Trophoblast cell (in vitro differentiated cells and primary cell): Measurements from ENCODE around the gene SBSN.

ENCODE experiments used
- DNase-seq, 2 donors: peaks; one replicate each; pipeline ENCODE4 v3.0.0-alpha.2; 2016
- H2AFZ ChIP-seq: 2 replicates; pipeline ENCODE4 v1.6.1; 2013; ENCODE audit warnings: low read length, moderate library complexity, mild to moderate bottlenecking; ENCODE audit not compliant: insufficient read depth, poor library complexity
- H2AK5ac ChIP-seq: 2 replicates; pipeline ENCODE4 v1.6.1; 2013; ENCODE audit warnings: mild to moderate bottlenecking, low read length
- H2BK120ac ChIP-seq: 2 replicates; pipeline ENCODE4 v1.6.1; 2013; ENCODE audit warnings: low read length, mild to moderate bottlenecking, moderate library complexity; ENCODE audit not compliant: insufficient read depth, poor library complexity
- H2BK12ac ChIP-seq: 2 replicates; pipeline ENCODE4 v1.6.1; 2013; ENCODE audit warnings: mild to moderate bottlenecking, low read length, moderate library complexity
- H2BK5ac ChIP-seq: 2 replicates; pipeline ENCODE4 v1.6.1; 2013; ENCODE audit warnings: low read length, low read depth, moderate library complexity, mild to moderate bottlenecking; ENCODE audit not compliant: poor library complexity
- H3K14ac ChIP-seq: 2 replicates; pipeline ENCODE4 v1.6.1; 2013; ENCODE audit warnings: mild to moderate bottlenecking, low read length
- H3K18ac ChIP-seq: 2 replicates; pipeline ENCODE4 v1.6.1; 2013; ENCODE audit warnings: mild to moderate bottlenecking, low read length
- H3K23ac ChIP-seq: 2 replicates; pipeline ENCODE4 v1.6.1; 2013; ENCODE audit warnings: low read length
- H3K27ac ChIP-seq: 2 replicates; pipeline ENCODE4 v1.5.1; 2013; ENCODE audit warnings: low read depth, mild to moderate bottlenecking, inconsistent platforms, low read length, moderate library complexity
- H3K27me3 ChIP-seq: 2 replicates; pipeline ENCODE4 v1.6.1; 2013; ENCODE audit warnings: inconsistent platforms, mild to moderate bottlenecking, low read length, moderate library complexity; ENCODE audit not compliant: insufficient read depth
- H3K36me3 ChIP-seq, 2 experiments: 1 replicate in 1 of 2; 2 replicates in 1 of 2; pipeline ENCODE4 v1.6.1; 2013; ENCODE audit warnings: low read length in 2 of 2, mild to moderate bottlenecking in 2 of 2, moderate library complexity in 1 of 2; ENCODE audit not compliant: insufficient read depth in 2 of 2, control insufficient read depth in 1 of 2
- H3K4ac ChIP-seq: 2 replicates; pipeline ENCODE4 v1.6.1; 2013; ENCODE audit warnings: low read depth, mild to moderate bottlenecking, low read length, moderate library complexity
- H3K4me1 ChIP-seq, 2 experiments: 1 replicate in 1 of 2; 2 replicates in 1 of 2; pipeline ENCODE4 v1.6.1; 2013; ENCODE audit warnings: low read length in 2 of 2, mild to moderate bottlenecking in 2 of 2, moderate library complexity in 1 of 2; ENCODE audit not compliant: insufficient read depth in 2 of 2, control insufficient read depth in 1 of 2
- H3K4me2 ChIP-seq: 2 replicates; pipeline ENCODE4 v1.6.1; 2013; ENCODE audit warnings: inconsistent platforms, mild to moderate bottlenecking, low read length, moderate library complexity
- H3K4me3 ChIP-seq: 2 replicates; pipeline ENCODE4 v1.5.1; 2013; ENCODE audit warnings: mild to moderate bottlenecking, low read depth, low read length, inconsistent platforms
- H3K79me1 ChIP-seq: one replicate; pipeline ENCODE4 v1.6.1; 2013; ENCODE audit warnings: low read length
- H3K79me2 ChIP-seq: 2 replicates; pipeline ENCODE4 v1.6.1; 2013; ENCODE audit warnings: low read length, mild to moderate bottlenecking; ENCODE audit not compliant: control insufficient read depth, insufficient read depth, poor library complexity
- H3K9ac ChIP-seq: 2 replicates; pipeline ENCODE4 v1.6.1; 2013; ENCODE audit warnings: mild to moderate bottlenecking, low read length
- H3K9me3 ChIP-seq: 2 replicates; pipeline ENCODE4 v1.6.1; 2013; ENCODE audit warnings: low read depth, mild to moderate bottlenecking, control low read depth, inconsistent platforms, low read length; ENCODE audit not compliant: insufficient read depth
- H4K12ac ChIP-seq: 2 replicates; pipeline ENCODE4 v1.6.1; 2013; ENCODE audit warnings: low read depth, mild to moderate bottlenecking, low read length, moderate library complexity
- H4K8ac ChIP-seq: 2 replicates; pipeline ENCODE4 v1.6.1; 2013; ENCODE audit warnings: low read depth, mild to moderate bottlenecking, low read length, moderate library complexity
- H4K91ac ChIP-seq: one replicate; pipeline ENCODE4 v1.6.1; 2013; ENCODE audit warnings: low read depth, mild to moderate bottlenecking, low read length, moderate library complexity
- WGBS: extraction: QIAGEN DNeasy Blood & Tissue Kit; methylation state at CpG from one replicate; pipeline ENCODE4 v1.1.7; 2013; ENCODE audit warnings: missing lambda C conversion rate; ENCODE audit not compliant: insufficient read length, insufficient coverage; ENCODE audit errors: extremely low coverage; 5-methylcytosine and 5-hydroxymethylcytosine counted together

The SBSN gene

DNA sequence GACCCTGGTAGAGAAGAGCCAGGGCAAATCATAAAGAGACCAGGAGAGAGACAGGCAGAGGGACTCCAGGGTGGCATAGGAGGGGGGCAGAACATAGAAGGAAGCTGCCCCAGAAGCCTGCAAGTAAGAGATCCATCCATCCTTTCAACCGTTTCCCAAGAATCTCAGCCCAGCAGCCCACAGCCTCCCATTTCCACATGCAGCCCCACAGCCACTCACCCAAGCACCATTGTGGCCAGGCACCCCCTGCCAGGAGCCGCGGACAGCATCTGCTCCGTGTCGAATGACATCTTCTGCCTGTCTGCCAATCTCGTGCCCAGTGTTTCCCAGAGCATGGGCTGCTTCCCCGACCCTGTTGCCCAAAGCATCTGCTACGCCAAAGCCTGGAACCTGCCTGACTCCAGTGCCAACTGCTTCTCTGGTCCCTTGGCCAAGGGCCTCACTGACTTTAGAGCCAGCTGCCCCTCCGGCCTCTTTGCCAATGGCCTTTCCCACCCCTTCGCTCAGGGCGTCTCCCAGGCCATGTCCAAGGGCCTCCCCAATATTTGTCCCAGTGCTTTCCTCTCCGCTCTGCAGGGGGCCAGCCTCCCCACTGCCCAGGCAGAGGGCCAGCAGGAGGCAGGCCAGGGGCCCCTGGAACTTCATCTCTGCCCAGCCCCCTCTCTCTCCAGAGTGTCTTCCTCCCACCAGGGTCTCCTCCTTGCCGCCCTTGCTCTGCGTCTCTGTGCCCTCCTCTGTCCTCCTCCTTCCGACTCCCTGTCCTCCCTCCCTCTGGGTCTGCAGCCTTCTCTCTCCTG is 15.1 kb downstream of the SBSN start:
- Histone ChIP-seq H4K12ac (no peak overlapping the region), H3K9ac (no peak overlapping the region), H3K79me1 (peaks cover 7% of the 10 kb centered on the region), H3K27ac (no peak overlapping the region), H3K4ac (no peak overlapping the region), H3K36me3 (peaks cover 0 to under 1% of the 10 kb centered on the region in 2 experiments), H3K9me3 (peaks cover 2% of the 10 kb centered on the region), H2AK5ac (no peak overlapping the region), H2BK120ac (no peak overlapping the region), H4K91ac (no peak overlapping the region), H3K23ac (no peak overlapping the region), H2BK12ac (no peak overlapping the region), H3K18ac (no peak overlapping the region), H3K4me3 (no peak overlapping the region), H3K14ac (no peak overlapping the region), H2AFZ (no peak overlapping the region), H2BK5ac (no peak overlapping the region), H3K27me3 (no peaks in the 10 kb centered on the region), H3K4me1 (peaks cover 3 to 5% of the 10 kb centered on the region in 2 experiments), H3K79me2 (peaks cover 4% of the 10 kb centered on the region), H4K8ac (no peak overlapping the region), H3K4me2 (no peak overlapping the region)
- no CpG with 5 or more reads among the region's 15 CpGs for WGBS
- DNase-seq = no peak

DNA sequence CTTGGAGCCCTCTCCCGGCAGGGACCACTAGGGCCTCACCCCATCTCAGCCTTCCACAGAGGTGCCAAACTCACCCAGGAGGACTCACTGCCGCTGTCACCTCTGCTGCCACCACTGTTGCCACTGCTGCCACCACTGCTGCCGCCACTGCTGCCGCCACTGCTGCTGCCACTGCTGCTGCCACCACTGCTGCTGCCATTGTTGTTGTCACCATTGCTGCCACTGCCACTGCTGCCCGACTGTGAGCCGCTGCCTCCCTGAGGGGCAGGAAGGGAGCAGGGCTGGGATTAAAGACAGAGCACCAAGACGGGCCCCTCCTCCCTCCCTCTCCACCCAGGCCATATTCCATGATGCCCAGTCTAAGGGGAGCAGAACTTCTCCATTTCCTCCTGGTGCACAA is 16.8 kb downstream of the SBSN start:
- H2AFZ ChIP-seq = no peak overlapping the region
- H3K4me2 ChIP-seq = no peak overlapping the region
- H3K4ac ChIP-seq = no peak overlapping the region
- peaks cover 4% of the 10 kb centered on the region for H3K79me2 ChIP-seq
- H3K27me3 ChIP-seq = no peaks in the 10 kb centered on the region
- H3K18ac ChIP-seq = no peak overlapping the region
- H2AK5ac ChIP-seq = no peak overlapping the region
- DNase-seq = no peak
- no peak overlapping the region for H2BK12ac ChIP-seq
- H4K8ac ChIP-seq = no peak overlapping the region
- no peak overlapping the region for H3K9ac ChIP-seq
- peaks cover under 1 to 3% of the 10 kb centered on the region in 2 experiments for H3K36me3 ChIP-seq
- H3K23ac ChIP-seq = no peak overlapping the region
- no peak overlapping the region for H4K12ac ChIP-seq
- peaks cover 7% of the 10 kb centered on the region for H3K79me1 ChIP-seq
- no peak overlapping the region for H2BK120ac ChIP-seq
- no CpG with 5 or more reads among the region's 7 CpGs for WGBS
- H3K27ac ChIP-seq = no peak overlapping the region
- H3K9me3 ChIP-seq = peaks cover 2% of the 10 kb centered on the region
- H3K14ac ChIP-seq = no peak overlapping the region
- peaks cover 3 to 5% of the 10 kb centered on the region in 2 experiments for H3K4me1 ChIP-seq
- no peak overlapping the region for H3K4me3 ChIP-seq
- H4K91ac ChIP-seq = no peak overlapping the region
- no peak overlapping the region for H2BK5ac ChIP-seq

DNA sequence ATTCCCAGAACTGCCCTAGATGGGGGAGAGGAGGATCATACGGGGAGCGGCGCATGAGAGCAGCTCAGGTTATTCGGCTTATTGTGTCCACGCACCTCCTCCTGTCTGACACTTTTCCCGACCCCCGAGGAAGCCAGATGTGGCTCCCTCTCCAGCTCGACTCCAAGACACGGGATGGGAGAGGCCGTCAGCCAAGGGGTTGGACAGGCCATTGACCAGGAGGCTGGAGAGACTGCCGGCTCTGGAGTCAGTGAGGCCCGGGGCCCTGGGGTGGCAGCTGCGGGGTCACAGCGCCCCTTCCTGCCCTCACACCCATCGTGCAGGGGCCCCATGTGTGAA is 17.5 kb downstream of the SBSN start:
- Histone ChIP-seq H3K36me3 (peaks cover 7 to 8% of the 10 kb centered on the region in 2 experiments), H3K4ac (no peak overlapping the region), H3K4me3 (no peak overlapping the region), H3K18ac (no peak overlapping the region), H2BK5ac (no peak overlapping the region), H2BK12ac (no peak overlapping the region), H3K79me2 (peaks cover 4% of the 10 kb centered on the region), H4K8ac (peak overlapping the region; percentile 42), H3K27ac (no peak overlapping the region), H3K4me1 (peaks cover 3 to 5% of the 10 kb centered on the region in 2 experiments), H3K27me3 (no peaks in the 10 kb centered on the region), H4K91ac (no peak overlapping the region), H2AFZ (peak overlapping the region; percentile 91), H2BK120ac (no peak overlapping the region), H3K79me1 (peaks cover 7% of the 10 kb centered on the region), H3K9ac (no peak overlapping the region), H4K12ac (peak overlapping the region; percentile 6), H3K9me3 (peaks cover 2% of the 10 kb centered on the region), H2AK5ac (peak overlapping the region; percentile 35), H3K23ac (no peak overlapping the region), H3K14ac (no peak overlapping the region), H3K4me2 (peak overlapping the region; percentile 86)
- no CpG with 5 or more reads among the region's 15 CpGs for WGBS
- DNase-seq = no peak

DNA sequence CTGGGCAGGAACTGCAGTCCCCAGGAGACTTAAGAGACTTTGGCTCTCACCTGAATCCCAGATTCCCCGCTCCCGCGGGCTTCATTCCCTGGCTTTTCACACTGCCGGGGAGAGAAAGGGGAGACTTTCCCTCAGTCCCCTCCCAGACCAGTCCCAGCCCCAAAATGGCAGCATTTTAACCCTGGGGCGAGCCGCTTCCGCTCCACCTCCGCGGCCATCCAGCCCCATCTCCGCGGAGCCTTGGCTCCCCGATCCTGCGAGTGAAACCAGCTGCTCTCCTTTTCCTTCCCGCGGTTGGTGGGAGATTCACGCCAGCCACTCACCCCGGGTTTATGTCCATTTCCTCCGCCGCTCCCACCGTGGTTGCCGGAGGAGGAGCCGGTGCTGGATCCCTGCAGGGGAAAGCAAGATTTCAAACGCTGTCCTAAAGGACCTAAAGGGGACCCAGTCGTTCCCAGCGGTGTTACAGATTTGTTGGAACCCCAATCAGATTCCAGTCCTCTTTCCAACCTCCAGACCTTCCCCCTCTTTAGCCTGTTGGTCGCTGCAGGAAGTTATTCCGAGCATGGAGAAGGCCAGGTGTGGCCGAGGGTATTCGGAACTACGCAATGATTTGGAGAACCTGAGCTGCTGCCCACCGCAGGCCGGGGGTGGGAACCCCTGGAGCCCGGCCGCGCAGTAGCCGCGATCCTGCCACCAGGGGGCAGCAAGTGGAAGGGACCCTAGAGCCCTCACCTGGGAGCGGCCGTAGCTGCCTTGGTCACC is 18.1 kb downstream of the SBSN start:
- peak; percentile 23 to 72 for DNase-seq
- Histone ChIP-seq H2AK5ac (peak overlapping the region; percentile 24), H3K18ac (peak overlapping the region; percentile 82), H3K4me3 (peak overlapping the region; percentile 74), H3K27me3 (no peaks in the 10 kb centered on the region), H3K36me3 (peaks cover 11 to 14% of the 10 kb centered on the region in 2 experiments), H3K27ac (peak overlapping the region; percentile 75), H3K79me2 (peaks cover 4% of the 10 kb centered on the region), H2BK12ac (peak overlapping the region; percentile 50), H3K14ac (peak overlapping the region; percentile 78), H2BK120ac (peak overlapping the region; percentile 10), H3K9me3 (peaks cover 2% of the 10 kb centered on the region), H3K4ac (peak overlapping the region; percentile 73), H3K23ac (no peak overlapping the region), H2BK5ac (peak overlapping the region; percentile 73), H3K4me2 (peak overlapping the region; percentile 86), H4K8ac (peak overlapping the region; percentile 98), H4K12ac (peak overlapping the region; percentile 94), H2AFZ (peak overlapping the region; percentile 99), H3K4me1 (peaks cover 3 to 5% of the 10 kb centered on the region in 2 experiments), H3K79me1 (peaks cover 7% of the 10 kb centered on the region), H4K91ac (peak overlapping the region; percentile 65), H3K9ac (peak overlapping the region; percentile 42)
- no CpG with 5 or more reads among the region's 39 CpGs for WGBS
